ENCODE data around the gene KRT13. TPM values are rescaled to one million over a fixed set of nuclear protein-coding genes. Genes with fewer than 3 reads are reported as not detected.
A peak's percentile ranks its signal among the peaks of the same experiment; 100 is the strongest.

Gene KRT13
- total RNA-seq, 2 donors from 2014 or later = not detected

GRCh38 chr17:41496803-41497484 lies 8.5 kb downstream of the KRT13 start:
- Histone ChIP-seq H3K4me1 (ENCODE audit: control insufficient read depth, insufficient read depth, low read length) (no peaks in the 10 kb centered on the region), H3K9me3 (ENCODE audit: control insufficient read depth, low read length) (no peaks in the 10 kb centered on the region), H3K27me3 (ENCODE audit: control insufficient read depth, insufficient read depth, low read length, poor library complexity, severe bottlenecking) (no peaks in the 10 kb centered on the region), H3K4me3 (ENCODE audit: low read length) (no peak overlapping the region), H3K9ac (ENCODE audit: extremely low read depth, low read length, poor library complexity, severe bottlenecking) (no peak overlapping the region), H3K27ac (ENCODE audit: low read depth, low read length) (no peak overlapping the region), H3K36me3 (ENCODE audit: control insufficient read depth, insufficient read depth, low read length) (no peaks in the 10 kb centered on the region)
- Mint-ChIP-seq H3K4me1 (peaks cover 19% of the 10 kb centered on the region), H3K27me3 (ENCODE audit: insufficient read depth) (peaks cover 15% of the 10 kb centered on the region), H3K4me3 (no peak overlapping the region), H3K9me3 (no peaks in the 10 kb centered on the region), H3K36me3 (ENCODE audit: low read depth) (no peaks in the 10 kb centered on the region), H3K27ac (no peak overlapping the region)
- peak; percentile 96 for DNase-seq
- WGBS, 2 experiments (ENCODE audit: insufficient coverage in 1 of 2, insufficient read length in 1 of 2) = 84 to 91% methylated on average over 4 to 12 of the region's 12 CpGs
- peak; percentile 91 for TF ChIP-seq CTCF (conservative IDR thresholded peaks at IDR 0.05)

GRCh38 chr17:41494524-41494923 lies 10.9 kb downstream of the KRT13 start:
- Mint-ChIP-seq H3K27ac (no peak overlapping the region), H3K4me1 (peaks cover 4% of the 10 kb centered on the region), H3K4me3 (no peak overlapping the region), H3K36me3 (ENCODE audit: low read depth) (no peaks in the 10 kb centered on the region), H3K27me3 (ENCODE audit: insufficient read depth) (peaks cover 16% of the 10 kb centered on the region), H3K9me3 (no peaks in the 10 kb centered on the region)
- Histone ChIP-seq H3K9me3 (ENCODE audit: control insufficient read depth, low read length) (no peaks in the 10 kb centered on the region), H3K27me3 (ENCODE audit: control insufficient read depth, insufficient read depth, low read length, poor library complexity, severe bottlenecking) (no peaks in the 10 kb centered on the region), H3K27ac (ENCODE audit: low read depth, low read length) (no peak overlapping the region), H3K4me1 (ENCODE audit: control insufficient read depth, insufficient read depth, low read length) (no peaks in the 10 kb centered on the region), H3K36me3 (ENCODE audit: control insufficient read depth, insufficient read depth, low read length) (no peaks in the 10 kb centered on the region), H3K4me3 (ENCODE audit: low read length) (no peak overlapping the region), H3K9ac (ENCODE audit: extremely low read depth, low read length, poor library complexity, severe bottlenecking) (no peak overlapping the region)
- WGBS, 2 experiments (ENCODE audit: insufficient coverage in 1 of 2, insufficient read length in 1 of 2) = 83 to 89% methylated on average over 2 of the region's 2 CpGs
- DNase-seq = no peak
- TF ChIP-seq CTCF (conservative IDR thresholded peaks at IDR 0.05) = no peak

GRCh38 chr17:41492771-41493170 lies 12.6 kb downstream of the KRT13 start:
- Histone ChIP-seq H3K4me1 (ENCODE audit: control insufficient read depth, insufficient read depth, low read length) (no peaks in the 10 kb centered on the region), H3K4me3 (ENCODE audit: low read length) (no peak overlapping the region), H3K27ac (ENCODE audit: low read depth, low read length) (no peak overlapping the region), H3K9ac (ENCODE audit: extremely low read depth, low read length, poor library complexity, severe bottlenecking) (no peak overlapping the region), H3K27me3 (ENCODE audit: control insufficient read depth, insufficient read depth, low read length, poor library complexity, severe bottlenecking) (no peaks in the 10 kb centered on the region), H3K36me3 (ENCODE audit: control insufficient read depth, insufficient read depth, low read length) (no peaks in the 10 kb centered on the region), H3K9me3 (ENCODE audit: control insufficient read depth, low read length) (no peaks in the 10 kb centered on the region)
- 73 to 86% methylated on average over 2 to 4 of the region's 4 CpGs for WGBS, 2 experiments (ENCODE audit: insufficient coverage in 1 of 2, insufficient read length in 1 of 2)
- no peaks in the 10 kb centered on the region for H3K9me3 Mint-ChIP-seq
- H3K27me3 Mint-ChIP-seq (ENCODE audit: insufficient read depth) = peaks cover 22% of the 10 kb centered on the region
- TF ChIP-seq CTCF (conservative IDR thresholded peaks at IDR 0.05) = no peak
- H3K36me3 Mint-ChIP-seq (ENCODE audit: low read depth) = no peaks in the 10 kb centered on the region
- no peak overlapping the region for H3K4me3 Mint-ChIP-seq
- DNase-seq = no peak
- peaks cover 4% of the 10 kb centered on the region for H3K4me1 Mint-ChIP-seq
- no peak overlapping the region for H3K27ac Mint-ChIP-seq
